ENCODE results near the gene YAP1.

DNA sequence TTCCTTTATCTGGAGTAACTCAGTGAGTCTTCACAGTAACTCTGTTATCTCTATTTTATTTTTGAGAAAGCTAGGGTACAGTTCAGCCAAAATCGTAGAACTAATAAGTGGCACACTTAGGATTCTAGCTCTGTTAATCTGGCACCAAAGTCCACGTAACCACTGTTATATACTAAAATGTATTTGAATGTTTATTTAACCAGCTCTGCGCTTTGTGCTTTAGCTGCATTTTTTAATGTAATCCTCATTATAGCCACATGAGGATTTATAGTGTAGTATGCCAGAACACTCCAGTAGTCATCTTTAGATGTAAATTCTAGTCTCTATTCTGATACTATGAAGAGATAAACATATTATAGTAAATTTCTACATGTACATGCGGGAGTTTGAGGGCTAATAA is 36.8 kb downstream of the YAP1 start:
- no peak for TF ChIP-seq FOXK2 (IDR thresholded peaks at IDR 0.05)
- no peak for TF ChIP-seq TARDBP (IDR thresholded peaks at IDR 0.05)
- no peak for TF ChIP-seq SP1 (IDR thresholded peaks at IDR 0.05)
- TF ChIP-seq ARNT (IDR thresholded peaks at IDR 0.05), result no peak
- TF ChIP-seq SUZ12 (IDR thresholded peaks at IDR 0.05), result no peak
- TF ChIP-seq FOXA1 (IDR thresholded peaks at IDR 0.05), result no peak
